ENCODE measurements around the gene TOX2.

The TOX2 gene

DNA sequence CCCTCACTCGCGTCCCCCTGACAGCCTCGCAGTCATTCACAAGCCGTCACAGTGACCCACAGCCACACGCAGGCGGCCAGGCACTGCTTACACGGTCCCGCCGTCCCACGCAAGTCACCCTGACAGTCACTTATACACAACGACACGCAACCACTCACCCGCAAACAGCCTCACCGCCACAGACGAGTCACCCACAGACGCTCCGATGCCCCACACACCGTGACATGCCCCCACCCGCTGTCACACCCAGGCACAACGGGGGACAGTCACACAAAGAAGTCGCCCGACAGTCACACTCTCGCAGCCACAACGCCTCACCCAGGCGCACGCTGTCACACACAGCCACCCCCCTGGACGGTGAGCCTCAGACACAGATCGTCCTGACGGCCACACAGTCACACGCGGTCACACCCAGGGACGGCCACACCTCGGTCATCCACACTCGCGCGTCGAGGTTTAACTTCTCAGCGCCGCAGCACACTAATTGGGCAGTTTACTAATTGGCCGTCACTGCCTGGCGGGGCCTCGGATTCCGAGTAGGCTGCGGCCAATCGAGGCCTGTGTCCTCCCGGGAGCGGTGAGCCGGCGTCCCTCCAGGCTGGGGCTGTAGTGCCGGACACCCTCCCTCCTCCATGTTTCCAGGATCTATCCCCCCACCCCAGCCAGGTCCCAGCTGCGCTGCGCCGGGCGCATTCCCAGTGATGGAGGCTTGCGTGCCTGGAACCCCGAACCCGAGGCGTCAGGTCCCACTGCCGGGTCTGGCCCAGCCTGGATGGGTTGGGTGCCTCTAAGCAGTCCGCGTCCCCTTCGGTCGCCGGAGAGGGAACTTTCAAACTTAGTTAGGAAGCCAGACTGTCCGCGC, 790 bp downstream of the TOX2 start:
- POLR2A ChIA-PET: no interaction called here
- Histone ChIP-seq H3K27ac (ENCODE audit: extremely low read depth, low read depth, low read length) (peak overlapping the region; percentile 41; the same call in 1 of the 2 replicates), H3K9me3 (ENCODE audit: control insufficient read depth, insufficient read depth, low read depth, low read length) (0 out of 2 replicates have a peak, but pooled peaks cover 2% of the 10 kb centered on the region), H3K4me3 (ENCODE audit: low read depth, low read length) (peak overlapping the region; percentile 54), H3K4me1 (ENCODE audit: control insufficient read depth, insufficient read depth, low read length) (no peaks in the 10 kb centered on the region; the same call in 1 of the 2 replicates), H3K36me3 (ENCODE audit: control insufficient read depth in 2 of 2, insufficient read depth in 1 of 2, low read length in 2 of 2) (no peaks in the 10 kb centered on the region)
- CTCF ChIA-PET: no interaction called here
- TF ChIP-seq TRIM28 (IDR thresholded peaks at IDR 0.05; ENCODE audit: borderline replicate concordance, low read length) (no peak), GLIS2 (tag by site-specific recombination; IDR thresholded peaks at IDR 0.05) (peak; percentile 55; the same call in 1 of the 2 replicates), ZNF768 (tag by site-specific recombination; IDR thresholded peaks at IDR 0.05) (no peak), EGR2 (tag by site-specific recombination; IDR thresholded peaks at IDR 0.05; ENCODE audit: low read depth) (peak; percentile 77), REPIN1 (tag by site-specific recombination; IDR thresholded peaks at IDR 0.05; ENCODE audit: low read depth) (no peak), ZNF223 (tag by site-specific recombination; IDR thresholded peaks at IDR 0.05) (no peak), YY1 (tag by site-specific recombination; IDR thresholded peaks at IDR 0.05) (no peak), ZNF202 (tag by site-specific recombination; IDR thresholded peaks at IDR 0.05; ENCODE audit: borderline replicate concordance) (peak; percentile 62; the same call in 1 of the 2 replicates), MEIS1 (CRISPR knock-in tag; IDR thresholded peaks at IDR 0.05; ENCODE audit: borderline replicate concordance) (no peak), ZNF324 (tag by site-specific recombination; IDR thresholded peaks at IDR 0.05) (no peak), ZNF76 (tag by site-specific recombination; IDR thresholded peaks at IDR 0.05; ENCODE audit: borderline replicate concordance, low read depth) (peak; percentile 24; the same call in 1 of the 2 replicates), ZNF473 (tag by site-specific recombination; IDR thresholded peaks at IDR 0.05) (no peak), ZNF10 (tag by site-specific recombination; IDR thresholded peaks at IDR 0.05) (no peak), SP7 (tag by site-specific recombination; IDR thresholded peaks at IDR 0.05) (peak; percentile 49), ZNF707 (tag by site-specific recombination; IDR thresholded peaks at IDR 0.05) (no peak), ZNF146 (tag by site-specific recombination; IDR thresholded peaks at IDR 0.05) (no peak), ZNF664 (tag by site-specific recombination; IDR thresholded peaks at IDR 0.05) (no peak), ZNF274 (IDR thresholded peaks at IDR 0.05; ENCODE audit: low read length) (no peak), ZNF274 (tag by site-specific recombination; IDR thresholded peaks at IDR 0.05; ENCODE audit: borderline replicate concordance) (no peak), BCL11B (tag by site-specific recombination; IDR thresholded peaks at IDR 0.05; ENCODE audit: low read depth) (no peak), ZNF501 (tag by site-specific recombination; IDR thresholded peaks at IDR 0.05) (no peak)
- TF ChIP-seq, protein P1, sequence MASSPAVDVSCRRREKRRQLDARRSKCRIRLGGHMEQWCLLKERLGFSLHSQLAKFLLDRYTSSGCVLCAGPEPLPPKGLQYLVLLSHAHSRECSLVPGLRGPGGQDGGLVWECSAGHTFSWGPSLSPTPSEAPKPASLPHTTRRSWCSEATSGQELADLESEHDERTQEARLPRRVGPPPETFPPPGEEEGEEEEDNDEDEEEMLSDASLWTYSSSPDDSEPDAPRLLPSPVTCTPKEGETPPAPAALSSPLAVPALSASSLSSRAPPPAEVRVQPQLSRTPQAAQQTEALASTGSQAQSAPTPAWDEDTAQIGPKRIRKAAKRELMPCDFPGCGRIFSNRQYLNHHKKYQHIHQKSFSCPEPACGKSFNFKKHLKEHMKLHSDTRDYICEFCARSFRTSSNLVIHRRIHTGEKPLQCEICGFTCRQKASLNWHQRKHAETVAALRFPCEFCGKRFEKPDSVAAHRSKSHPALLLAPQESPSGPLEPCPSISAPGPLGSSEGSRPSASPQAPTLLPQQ (tag by site-specific recombination; IDR thresholded peaks at IDR 0.05): no peak
- TF ChIP-seq, protein P2, sequence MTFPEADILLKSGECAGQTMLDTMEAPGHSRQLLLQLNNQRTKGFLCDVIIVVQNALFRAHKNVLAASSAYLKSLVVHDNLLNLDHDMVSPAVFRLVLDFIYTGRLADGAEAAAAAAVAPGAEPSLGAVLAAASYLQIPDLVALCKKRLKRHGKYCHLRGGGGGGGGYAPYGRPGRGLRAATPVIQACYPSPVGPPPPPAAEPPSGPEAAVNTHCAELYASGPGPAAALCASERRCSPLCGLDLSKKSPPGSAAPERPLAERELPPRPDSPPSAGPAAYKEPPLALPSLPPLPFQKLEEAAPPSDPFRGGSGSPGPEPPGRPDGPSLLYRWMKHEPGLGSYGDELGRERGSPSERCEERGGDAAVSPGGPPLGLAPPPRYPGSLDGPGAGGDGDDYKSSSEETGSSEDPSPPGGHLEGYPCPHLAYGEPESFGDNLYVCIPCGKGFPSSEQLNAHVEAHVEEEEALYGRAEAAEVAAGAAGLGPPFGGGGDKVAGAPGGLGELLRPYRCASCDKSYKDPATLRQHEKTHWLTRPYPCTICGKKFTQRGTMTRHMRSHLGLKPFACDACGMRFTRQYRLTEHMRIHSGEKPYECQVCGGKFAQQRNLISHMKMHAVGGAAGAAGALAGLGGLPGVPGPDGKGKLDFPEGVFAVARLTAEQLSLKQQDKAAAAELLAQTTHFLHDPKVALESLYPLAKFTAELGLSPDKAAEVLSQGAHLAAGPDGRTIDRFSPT (tag by site-specific recombination; IDR thresholded peaks at IDR 0.05): no peak
- TF ChIP-seq, protein P3, sequence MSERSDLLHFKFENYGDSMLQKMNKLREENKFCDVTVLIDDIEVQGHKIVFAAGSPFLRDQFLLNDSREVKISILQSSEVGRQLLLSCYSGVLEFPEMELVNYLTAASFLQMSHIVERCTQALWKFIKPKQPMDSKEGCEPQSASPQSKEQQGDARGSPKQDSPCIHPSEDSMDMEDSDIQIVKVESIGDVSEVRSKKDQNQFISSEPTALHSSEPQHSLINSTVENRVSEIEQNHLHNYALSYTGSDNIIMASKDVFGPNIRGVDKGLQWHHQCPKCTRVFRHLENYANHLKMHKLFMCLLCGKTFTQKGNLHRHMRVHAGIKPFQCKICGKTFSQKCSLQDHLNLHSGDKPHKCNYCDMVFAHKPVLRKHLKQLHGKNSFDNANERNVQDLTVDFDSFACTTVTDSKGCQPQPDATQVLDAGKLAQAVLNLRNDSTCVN (tag by site-specific recombination; optimal IDR thresholded peaks at IDR 0.05): peak; percentile 42
- TF ChIP-seq, protein P4, sequence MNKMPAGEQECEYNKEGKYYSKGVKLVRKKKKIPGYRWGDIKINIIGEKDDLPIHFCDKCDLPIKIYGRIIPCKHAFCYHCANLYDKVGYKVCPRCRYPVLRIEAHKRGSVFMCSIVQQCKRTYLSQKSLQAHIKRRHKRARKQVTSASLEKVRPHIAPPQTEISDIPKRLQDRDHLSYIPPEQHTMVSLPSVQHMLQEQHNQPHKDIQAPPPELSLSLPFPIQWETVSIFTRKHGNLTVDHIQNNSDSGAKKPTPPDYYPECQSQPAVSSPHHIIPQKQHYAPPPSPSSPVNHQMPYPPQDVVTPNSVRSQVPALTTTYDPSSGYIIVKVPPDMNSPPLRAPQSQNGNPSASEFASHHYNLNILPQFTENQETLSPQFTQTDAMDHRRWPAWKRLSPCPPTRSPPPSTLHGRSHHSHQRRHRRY (tag by site-specific recombination; IDR thresholded peaks at IDR 0.05): no peak
- TF ChIP-seq, protein P5, sequence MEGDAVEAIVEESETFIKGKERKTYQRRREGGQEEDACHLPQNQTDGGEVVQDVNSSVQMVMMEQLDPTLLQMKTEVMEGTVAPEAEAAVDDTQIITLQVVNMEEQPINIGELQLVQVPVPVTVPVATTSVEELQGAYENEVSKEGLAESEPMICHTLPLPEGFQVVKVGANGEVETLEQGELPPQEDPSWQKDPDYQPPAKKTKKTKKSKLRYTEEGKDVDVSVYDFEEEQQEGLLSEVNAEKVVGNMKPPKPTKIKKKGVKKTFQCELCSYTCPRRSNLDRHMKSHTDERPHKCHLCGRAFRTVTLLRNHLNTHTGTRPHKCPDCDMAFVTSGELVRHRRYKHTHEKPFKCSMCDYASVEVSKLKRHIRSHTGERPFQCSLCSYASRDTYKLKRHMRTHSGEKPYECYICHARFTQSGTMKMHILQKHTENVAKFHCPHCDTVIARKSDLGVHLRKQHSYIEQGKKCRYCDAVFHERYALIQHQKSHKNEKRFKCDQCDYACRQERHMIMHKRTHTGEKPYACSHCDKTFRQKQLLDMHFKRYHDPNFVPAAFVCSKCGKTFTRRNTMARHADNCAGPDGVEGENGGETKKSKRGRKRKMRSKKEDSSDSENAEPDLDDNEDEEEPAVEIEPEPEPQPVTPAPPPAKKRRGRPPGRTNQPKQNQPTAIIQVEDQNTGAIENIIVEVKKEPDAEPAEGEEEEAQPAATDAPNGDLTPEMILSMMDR (tag by site-specific recombination; IDR thresholded peaks at IDR 0.05): 0 out of 2 replicates have a peak, but pooled peaks have one; percentile 38

Measured in HEK293 (cell line).